ENCODE data around the gene GABRD. TPM values are rescaled to one million over a fixed set of nuclear protein-coding genes. Genes with fewer than 3 reads are reported as not detected.

GABRD gene
- total and polyA plus RNA-seq, 10 of the 15 experiments (the other 5 are each of a cell fraction or from before 2014, with no cell fraction given) = not detected

GRCh38 chr1:1987142-1987510 lies 32.0 kb upstream of the GABRD start:
- Histone ChIP-seq H4K20me1 (ENCODE audit: control insufficient read depth, insufficient read depth) (no peaks in the 10 kb centered on the region), H2AFZ (ENCODE audit: control insufficient read depth, low read depth, low read length) (no peak overlapping the region), H3K9me3 (replicated peaks; ENCODE audit: control insufficient read depth, insufficient read depth, low read length) (no peaks in the 10 kb centered on the region), H3K36me3 (ENCODE audit: control insufficient read depth in 2 of 2, insufficient read depth in 2 of 2, low read length in 1 of 2) (no peaks in the 10 kb centered on the region), H3K79me2 (ENCODE audit: control insufficient read depth, insufficient read depth, low read length) (no peaks in the 10 kb centered on the region), H3K4me2 (ENCODE audit: control insufficient read depth, insufficient read depth) (no peak overlapping the region), H3K4me1 (ENCODE audit: control insufficient read depth, insufficient read depth, low read length) (no peaks in the 10 kb centered on the region), H3K27me3 (replicated peaks in 1 of 2; ENCODE audit: control insufficient read depth in 2 of 2, insufficient read depth in 2 of 2, low read length in 1 of 2) (no peaks in the 10 kb centered on the region), H3K27ac (ENCODE audit: control insufficient read depth, insufficient read depth) (no peak overlapping the region), H3K9ac (ENCODE audit: control insufficient read depth, insufficient read depth, low read length) (no peak overlapping the region), H3K4me3 (no peak overlapping the region)
- ChIA-PET RAD21 (ENCODE audit: unreplicated experiment) (no interaction called here), SMC1A (ENCODE audit: uncharacterized antibody, unreplicated experiment) (no interaction called here), CTCF (no interaction called here), POLR2A (no interaction called here)
- FAIRE-seq (no peak), DNase-seq (ENCODE audit: low read depth, low spot score) (no peak), ATAC-seq (no peak)
- 42% methylated on average over 13 of the region's 13 CpGs for WGBS (ENCODE audit: insufficient coverage, insufficient replicate concordance, low lambda C conversion rate, missing lambda C conversion rate)
- intact Hi-C loops (cut with micrococcal nuclease; ENCODE audit: unreplicated experiment) = no loop called here
- BruUV-seq (replicated peaks) = no TSS peak
- in situ Hi-C loops (cut with MboI) = no loop called here
- TF ChIP-seq BRCA1 (IDR thresholded peaks at IDR 0.05; ENCODE audit: low read depth, low read length) = no peak
- TF ChIP-seq CUX1 (IDR thresholded peaks at IDR 0.05; ENCODE audit: insufficient replicate concordance, low read depth, low read length) = no peak
- TF ChIP-seq IRF4 (IDR thresholded peaks at IDR 0.05; ENCODE audit: low read depth, low read length) = no peak
- TF ChIP-seq MLLT1 (IDR thresholded peaks at IDR 0.05) = no peak
- TF ChIP-seq CHD2 (IDR thresholded peaks at IDR 0.05; ENCODE audit: borderline replicate concordance, low read depth, low read length) = no peak
- TF ChIP-seq BACH1 (IDR thresholded peaks at IDR 0.05; ENCODE audit: borderline replicate concordance) = no peak
- no peak for TF ChIP-seq SUZ12 (IDR thresholded peaks at IDR 0.05; ENCODE audit: unreplicated experiment)
- no peak for TF ChIP-seq NBN (IDR thresholded peaks at IDR 0.05)
- TF ChIP-seq KDM1A (IDR thresholded peaks at IDR 0.05; ENCODE audit: borderline replicate concordance) = no peak

All from GM12878 (cell line).